HepG2 (cell line): ENCODE measurements around the gene SPHK1.

Source experiments
- EZH2 ChIP-seq: conservative IDR thresholded peaks from 2 replicates; pipeline ENCODE4 v1.6.1; 2012; ENCODE audit warnings: mild to moderate bottlenecking, low read depth, low read length, moderate library complexity
- HCFC1 ChIP-seq: fragments of 150-350 bp; IDR thresholded peaks from 2 replicates; pipeline ENCODE4 v1.6.1; 2014; ENCODE audit warnings: low read depth, low read length
- JUND ChIP-seq: sonication (generic); formaldehyde crosslinking; IDR thresholded peaks from 2 replicates; pipeline ENCODE4 v1.8.0; 2022; ENCODE audit warnings: mild to moderate bottlenecking, missing genetic modification reagents
- MXD4 ChIP-seq: IDR thresholded peaks from 2 replicates; pipeline ENCODE4 v1.6.1; 2016; ENCODE audit warnings: mild to moderate bottlenecking, missing biosample characterization, missing genetic modification reagents
- MYC ChIP-seq: sonication (generic); formaldehyde crosslinking; IDR thresholded peaks from 2 replicates; pipeline ENCODE4 v1.9.0; 2021; ENCODE audit warnings: missing genetic modification reagents, borderline replicate concordance
- POLR2A ChIP-seq, 2 experiments: IDR thresholded peaks; 2 replicates each; pipeline ENCODE4 v1.6.1; 2011; ENCODE audit warnings: low read depth in 2 of 2, low read length in 2 of 2, mild to moderate bottlenecking in 1 of 2, moderate library complexity in 1 of 2; ENCODE audit not compliant: insufficient read depth in 1 of 2
- SNAPC2 ChIP-seq: sonication (generic); formaldehyde crosslinking; IDR thresholded peaks from 2 replicates; pipeline ENCODE4 v1.8.1; 2022; ENCODE audit warnings: mild to moderate bottlenecking, missing genetic modification reagents
- ZNF230 ChIP-seq: sonication (generic); formaldehyde crosslinking; IDR thresholded peaks from 2 replicates; pipeline ENCODE4 v1.4.0; 2020; ENCODE audit warnings: mild to moderate bottlenecking, missing genetic modification reagents
- ZZZ3 ChIP-seq: sonication (generic); formaldehyde crosslinking; IDR thresholded peaks from 2 replicates; pipeline ENCODE4 v1.4.0; 2020; ENCODE audit warnings: missing genetic modification reagents, mild to moderate bottlenecking, borderline replicate concordance
- TF ChIP-seq, protein P1 (sequence below): sonication (generic); formaldehyde crosslinking; IDR thresholded peaks from 2 replicates; pipeline ENCODE4 v1.8.1; 2023; ENCODE audit warnings: missing genetic modification reagents, inconsistent platforms, borderline replicate concordance
- TF ChIP-seq, protein P2 (sequence below): sonication (generic); formaldehyde crosslinking; IDR thresholded peaks from 2 replicates; pipeline ENCODE4 v1.5.0; 2020; ENCODE audit warnings: mild to moderate bottlenecking, missing genetic modification reagents, moderate library complexity
- TF ChIP-seq, protein P3 (sequence below): sonication (generic); formaldehyde crosslinking; IDR thresholded peaks from 2 replicates; pipeline ENCODE4 v1.8.0; 2022; ENCODE audit warnings: low read depth, missing genetic modification reagents
- TF ChIP-seq, protein P4 (sequence below): sonication (generic); formaldehyde crosslinking; conservative IDR thresholded peaks from 2 replicates; pipeline ENCODE4 v1.4.0; 2020; ENCODE audit warnings: missing genetic modification reagents
- TF ChIP-seq, protein P5 (sequence below): sonication (generic); formaldehyde crosslinking; IDR thresholded peaks from 2 replicates; pipeline ENCODE4 v1.8.1; 2023; ENCODE audit warnings: mild to moderate bottlenecking, missing genetic modification reagents

DNA sequence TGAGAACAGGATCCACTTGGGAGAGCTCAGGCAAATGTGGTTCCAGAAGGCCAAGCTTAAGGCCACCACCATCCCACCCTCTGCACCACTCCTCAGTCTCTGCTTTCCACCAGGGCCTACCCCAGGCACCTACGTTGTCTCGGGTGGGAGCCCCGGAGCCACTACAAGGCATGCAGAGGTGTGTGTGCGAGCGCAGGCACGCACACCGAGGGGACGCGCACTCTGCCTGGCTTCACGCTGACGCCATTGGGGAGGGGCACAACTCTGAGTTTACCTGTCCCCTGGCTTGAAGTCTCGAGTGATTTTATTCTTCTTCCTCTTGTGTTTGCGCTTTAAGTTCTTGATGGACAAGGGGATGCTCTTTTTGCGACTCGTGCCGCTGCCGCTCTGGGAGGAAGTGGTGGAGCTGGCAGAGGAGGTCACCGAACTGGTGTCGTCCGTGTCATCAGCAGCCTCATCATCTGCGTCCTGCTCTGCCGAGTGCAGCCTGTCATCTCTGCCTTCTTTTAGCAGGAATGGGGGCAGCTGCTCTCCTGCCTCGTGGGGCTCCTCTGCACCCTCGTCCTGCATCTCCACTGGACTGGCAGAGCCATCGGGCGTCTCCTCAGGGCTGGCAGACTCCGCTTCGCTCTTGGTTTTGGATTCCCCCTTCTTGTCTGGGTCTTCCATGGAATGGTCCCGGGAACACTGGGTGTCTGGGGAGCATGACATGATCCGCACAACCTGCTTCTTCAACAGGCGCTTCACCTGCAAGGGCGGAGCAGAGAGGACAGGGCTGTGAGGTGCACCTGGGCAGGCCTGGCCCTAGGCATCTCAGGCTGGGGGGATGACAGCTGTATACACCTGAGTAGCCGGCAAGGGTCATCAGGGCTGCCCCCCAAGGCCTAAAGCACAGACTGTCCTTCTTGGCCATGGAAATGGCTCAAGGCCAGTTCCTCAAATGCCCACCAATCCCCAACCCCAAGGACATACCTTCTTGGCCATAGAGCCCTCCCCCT, 15.1 kb downstream of the SPHK1 start:
- TF ChIP-seq, protein P1, sequence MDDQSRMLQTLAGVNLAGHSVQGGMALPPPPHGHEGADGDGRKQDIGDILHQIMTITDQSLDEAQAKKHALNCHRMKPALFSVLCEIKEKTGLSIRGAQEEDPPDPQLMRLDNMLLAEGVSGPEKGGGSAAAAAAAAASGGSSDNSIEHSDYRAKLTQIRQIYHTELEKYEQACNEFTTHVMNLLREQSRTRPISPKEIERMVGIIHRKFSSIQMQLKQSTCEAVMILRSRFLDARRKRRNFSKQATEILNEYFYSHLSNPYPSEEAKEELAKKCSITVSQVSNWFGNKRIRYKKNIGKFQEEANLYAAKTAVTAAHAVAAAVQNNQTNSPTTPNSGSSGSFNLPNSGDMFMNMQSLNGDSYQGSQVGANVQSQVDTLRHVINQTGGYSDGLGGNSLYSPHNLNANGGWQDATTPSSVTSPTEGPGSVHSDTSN (CRISPR knock-in tag) = no peak
- no peak for TF ChIP-seq HCFC1
- TF ChIP-seq, protein P2, sequence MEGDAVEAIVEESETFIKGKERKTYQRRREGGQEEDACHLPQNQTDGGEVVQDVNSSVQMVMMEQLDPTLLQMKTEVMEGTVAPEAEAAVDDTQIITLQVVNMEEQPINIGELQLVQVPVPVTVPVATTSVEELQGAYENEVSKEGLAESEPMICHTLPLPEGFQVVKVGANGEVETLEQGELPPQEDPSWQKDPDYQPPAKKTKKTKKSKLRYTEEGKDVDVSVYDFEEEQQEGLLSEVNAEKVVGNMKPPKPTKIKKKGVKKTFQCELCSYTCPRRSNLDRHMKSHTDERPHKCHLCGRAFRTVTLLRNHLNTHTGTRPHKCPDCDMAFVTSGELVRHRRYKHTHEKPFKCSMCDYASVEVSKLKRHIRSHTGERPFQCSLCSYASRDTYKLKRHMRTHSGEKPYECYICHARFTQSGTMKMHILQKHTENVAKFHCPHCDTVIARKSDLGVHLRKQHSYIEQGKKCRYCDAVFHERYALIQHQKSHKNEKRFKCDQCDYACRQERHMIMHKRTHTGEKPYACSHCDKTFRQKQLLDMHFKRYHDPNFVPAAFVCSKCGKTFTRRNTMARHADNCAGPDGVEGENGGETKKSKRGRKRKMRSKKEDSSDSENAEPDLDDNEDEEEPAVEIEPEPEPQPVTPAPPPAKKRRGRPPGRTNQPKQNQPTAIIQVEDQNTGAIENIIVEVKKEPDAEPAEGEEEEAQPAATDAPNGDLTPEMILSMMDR = no peak
- no peak for TF ChIP-seq ZZZ3 (CRISPR knock-in tag)
- no peak for TF ChIP-seq MXD4 (CRISPR knock-in tag)
- TF ChIP-seq, protein P3, sequence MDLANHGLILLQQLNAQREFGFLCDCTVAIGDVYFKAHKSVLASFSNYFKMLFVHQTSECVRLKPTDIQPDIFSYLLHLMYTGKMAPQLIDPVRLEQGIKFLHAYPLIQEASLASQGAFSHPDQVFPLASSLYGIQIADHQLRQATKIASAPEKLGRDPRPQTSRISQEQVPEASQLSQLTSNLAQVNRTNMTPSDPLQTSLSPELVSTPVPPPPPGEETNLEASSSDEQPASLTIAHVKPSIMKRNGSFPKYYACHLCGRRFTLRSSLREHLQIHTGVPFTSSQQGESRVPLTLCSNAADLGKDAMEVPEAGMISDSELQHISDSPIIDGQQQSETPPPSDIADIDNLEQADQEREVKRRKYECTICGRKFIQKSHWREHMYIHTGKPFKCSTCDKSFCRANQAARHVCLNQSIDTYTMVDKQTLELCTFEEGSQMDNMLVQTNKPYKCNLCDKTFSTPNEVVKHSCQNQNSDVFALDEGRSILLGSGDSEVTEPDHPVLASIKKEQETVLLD (CRISPR knock-in tag) = no peak
- TF ChIP-seq EZH2 = no peak
- TF ChIP-seq, protein P4, sequence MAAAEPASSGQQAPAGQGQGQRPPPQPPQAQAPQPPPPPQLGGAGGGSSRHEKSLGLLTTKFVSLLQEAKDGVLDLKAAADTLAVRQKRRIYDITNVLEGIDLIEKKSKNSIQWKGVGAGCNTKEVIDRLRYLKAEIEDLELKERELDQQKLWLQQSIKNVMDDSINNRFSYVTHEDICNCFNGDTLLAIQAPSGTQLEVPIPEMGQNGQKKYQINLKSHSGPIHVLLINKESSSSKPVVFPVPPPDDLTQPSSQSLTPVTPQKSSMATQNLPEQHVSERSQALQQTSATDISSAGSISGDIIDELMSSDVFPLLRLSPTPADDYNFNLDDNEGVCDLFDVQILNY (CRISPR knock-in tag) = no peak
- TF ChIP-seq JUND (CRISPR knock-in tag) = no peak
- no peak for TF ChIP-seq POLR2A (IDR thresholded peaks at IDR 0.05; ENCODE audit: insufficient read depth in 1 of 2, low read depth in 2 of 2, low read length in 2 of 2)
- TF ChIP-seq ZNF230 = no peak
- no peak for TF ChIP-seq MYC (CRISPR knock-in tag)
- TF ChIP-seq SNAPC2 (CRISPR knock-in tag) = no peak
- TF ChIP-seq, protein P5, sequence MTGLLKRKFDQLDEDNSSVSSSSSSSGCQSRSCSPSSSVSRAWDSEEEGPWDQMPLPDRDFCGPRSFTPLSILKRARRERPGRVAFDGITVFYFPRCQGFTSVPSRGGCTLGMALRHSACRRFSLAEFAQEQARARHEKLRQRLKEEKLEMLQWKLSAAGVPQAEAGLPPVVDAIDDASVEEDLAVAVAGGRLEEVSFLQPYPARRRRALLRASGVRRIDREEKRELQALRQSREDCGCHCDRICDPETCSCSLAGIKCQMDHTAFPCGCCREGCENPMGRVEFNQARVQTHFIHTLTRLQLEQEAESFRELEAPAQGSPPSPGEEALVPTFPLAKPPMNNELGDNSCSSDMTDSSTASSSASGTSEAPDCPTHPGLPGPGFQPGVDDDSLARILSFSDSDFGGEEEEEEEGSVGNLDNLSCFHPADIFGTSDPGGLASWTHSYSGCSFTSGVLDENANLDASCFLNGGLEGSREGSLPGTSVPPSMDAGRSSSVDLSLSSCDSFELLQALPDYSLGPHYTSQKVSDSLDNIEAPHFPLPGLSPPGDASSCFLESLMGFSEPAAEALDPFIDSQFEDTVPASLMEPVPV (CRISPR knock-in tag) = no peak
